Progenitor cell of endocrine pancreas (in vitro differentiated cells): ENCODE data around the gene PDLIM4. TPM values are rescaled to one million over a fixed set of nuclear protein-coding genes. Genes with fewer than 3 reads are reported as not detected.

Source experiments
- DNase-seq: peaks from one replicate; pipeline ENCODE4 v3.0.0; 2021; ENCODE audit warnings: low spot score; ENCODE audit not compliant: unreplicated experiment
- H3K27ac Mint-ChIP-seq: 2 replicates; pipeline ENCODE4 v1.8.0; 2021; ENCODE audit warnings: mild to moderate bottlenecking, moderate library complexity, mixed read lengths
- H3K27me3 Mint-ChIP-seq: 2 replicates; pipeline ENCODE4 v1.8.0; 2021; ENCODE audit warnings: mixed read lengths
- H3K36me3 Mint-ChIP-seq: 2 replicates; pipeline ENCODE4 v1.8.0; 2022; ENCODE audit warnings: mixed read lengths; ENCODE audit not compliant: insufficient read depth
- H3K4me1 Mint-ChIP-seq: 2 replicates; pipeline ENCODE4 v1.8.0; 2021; ENCODE audit warnings: low read depth, mixed read lengths
- H3K4me3 Mint-ChIP-seq: 2 replicates; pipeline ENCODE4 v1.8.0; 2021; ENCODE audit warnings: low read depth, mild to moderate bottlenecking, moderate library complexity, mixed read lengths
- H3K9me3 Mint-ChIP-seq: 2 replicates; pipeline ENCODE4 v1.8.0; 2021; ENCODE audit warnings: low read depth, mixed read lengths
- total RNA-seq: library from RNA; stranded (reverse); gene quantifications from 2 replicates; pipeline ENCODE4 v1.2.1, GENCODE V29; 2021
- TF ChIP-seq, protein P1 (sequence below): fragments of 200-600 bp; sonication (generic); IDR thresholded peaks from one replicate; pipeline ENCODE4 v1.5.0; 2021; ENCODE audit warnings: antibody characterized with exemption, mild to moderate bottlenecking; ENCODE audit not compliant: unreplicated experiment

The PDLIM4 gene
- total RNA-seq, 1 donor from 2014 or later: 14.7 TPM

DNA sequence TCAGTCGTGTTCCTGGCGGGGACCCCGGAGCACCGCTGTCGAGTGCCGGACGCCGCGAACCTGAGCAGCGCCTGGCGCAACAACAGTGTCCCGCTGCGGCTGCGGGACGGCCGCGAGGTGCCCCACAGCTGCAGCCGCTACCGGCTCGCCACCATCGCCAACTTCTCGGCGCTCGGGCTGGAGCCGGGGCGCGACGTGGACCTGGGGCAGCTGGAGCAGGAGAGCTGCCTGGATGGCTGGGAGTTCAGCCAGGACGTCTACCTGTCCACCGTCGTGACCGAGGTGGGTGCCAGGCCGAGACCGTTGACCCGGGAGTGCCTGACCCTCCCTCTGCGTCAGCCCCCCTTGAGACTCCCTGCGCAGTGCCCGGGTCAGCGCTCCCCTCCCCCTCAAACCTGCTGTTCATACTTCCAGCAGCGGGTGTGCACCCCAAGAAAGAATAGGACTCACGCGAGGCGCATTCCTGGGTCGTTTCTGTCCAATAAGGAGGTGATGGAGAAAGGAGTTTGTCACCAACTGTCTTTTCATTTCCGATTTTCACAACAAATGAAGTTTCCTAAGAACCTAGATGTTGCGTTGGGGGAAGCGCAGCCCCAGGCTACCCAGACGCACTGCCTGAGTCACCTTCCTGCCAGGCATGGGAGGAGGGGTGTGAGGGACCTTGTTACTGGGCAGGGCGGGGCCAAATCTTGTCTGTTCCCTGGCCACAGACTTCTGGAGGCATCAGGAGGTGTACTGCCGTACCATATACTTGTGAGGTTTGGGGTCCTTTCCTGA is 37.4 kb downstream of the PDLIM4 start:
- TF ChIP-seq, protein P1, sequence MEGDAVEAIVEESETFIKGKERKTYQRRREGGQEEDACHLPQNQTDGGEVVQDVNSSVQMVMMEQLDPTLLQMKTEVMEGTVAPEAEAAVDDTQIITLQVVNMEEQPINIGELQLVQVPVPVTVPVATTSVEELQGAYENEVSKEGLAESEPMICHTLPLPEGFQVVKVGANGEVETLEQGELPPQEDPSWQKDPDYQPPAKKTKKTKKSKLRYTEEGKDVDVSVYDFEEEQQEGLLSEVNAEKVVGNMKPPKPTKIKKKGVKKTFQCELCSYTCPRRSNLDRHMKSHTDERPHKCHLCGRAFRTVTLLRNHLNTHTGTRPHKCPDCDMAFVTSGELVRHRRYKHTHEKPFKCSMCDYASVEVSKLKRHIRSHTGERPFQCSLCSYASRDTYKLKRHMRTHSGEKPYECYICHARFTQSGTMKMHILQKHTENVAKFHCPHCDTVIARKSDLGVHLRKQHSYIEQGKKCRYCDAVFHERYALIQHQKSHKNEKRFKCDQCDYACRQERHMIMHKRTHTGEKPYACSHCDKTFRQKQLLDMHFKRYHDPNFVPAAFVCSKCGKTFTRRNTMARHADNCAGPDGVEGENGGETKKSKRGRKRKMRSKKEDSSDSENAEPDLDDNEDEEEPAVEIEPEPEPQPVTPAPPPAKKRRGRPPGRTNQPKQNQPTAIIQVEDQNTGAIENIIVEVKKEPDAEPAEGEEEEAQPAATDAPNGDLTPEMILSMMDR: no peak
- peak; percentile 31 for DNase-seq
- Mint-ChIP-seq H3K4me1 (peaks cover 7% of the 10 kb centered on the region), H3K27ac (no peak overlapping the region), H3K27me3 (peaks cover 31% of the 10 kb centered on the region), H3K36me3 (no peaks in the 10 kb centered on the region), H3K4me3 (peak overlapping the region; percentile 87), H3K9me3 (no peaks in the 10 kb centered on the region)

DNA sequence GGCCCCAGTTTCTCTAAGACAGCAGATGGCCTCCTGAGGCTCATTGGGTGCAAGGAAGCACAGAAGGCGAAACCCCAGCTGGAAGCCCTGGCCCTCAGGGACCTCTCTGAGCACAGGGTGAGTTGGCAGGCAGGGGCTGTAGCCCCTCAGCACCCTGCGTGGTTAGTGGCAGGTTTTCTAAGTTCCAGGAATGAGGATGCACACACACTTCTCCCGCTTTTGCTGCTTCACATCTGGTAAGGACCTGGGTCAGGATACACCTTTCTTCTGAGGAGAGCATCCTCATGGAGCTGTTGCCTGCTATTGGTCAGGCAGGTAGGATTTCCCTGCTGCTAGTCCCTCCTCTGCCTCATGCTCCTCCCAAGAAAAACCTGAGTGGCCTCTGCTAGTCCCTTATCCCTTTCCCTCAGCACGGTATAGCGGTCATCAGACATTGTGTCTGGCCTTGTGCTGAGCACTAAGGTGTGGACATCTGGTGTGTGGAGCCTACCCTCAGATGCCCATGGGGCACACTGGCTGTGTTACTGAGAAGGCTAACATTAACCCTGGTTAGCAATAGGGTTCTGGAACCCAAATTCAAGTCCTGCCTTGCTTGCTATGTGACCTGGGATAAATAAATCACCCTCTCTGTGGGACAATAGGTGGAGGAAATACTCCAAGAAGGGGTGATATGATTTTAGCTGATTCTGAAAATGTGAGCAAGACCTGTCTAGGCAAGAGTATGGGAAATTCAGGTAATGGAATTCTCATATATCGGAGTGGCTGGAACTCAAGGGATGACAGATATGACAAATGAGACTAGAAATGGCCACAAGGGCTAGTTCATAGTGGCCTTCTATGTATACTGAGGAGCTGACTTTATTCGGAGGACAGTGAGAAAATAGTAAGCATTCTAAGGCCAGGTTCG is 38.3 kb downstream of the PDLIM4 start:
- H3K36me3 Mint-ChIP-seq: no peaks in the 10 kb centered on the region
- H3K9me3 Mint-ChIP-seq: no peaks in the 10 kb centered on the region
- DNase-seq: no peak
- H3K4me3 Mint-ChIP-seq: no peak overlapping the region
- H3K4me1 Mint-ChIP-seq: peaks cover 11% of the 10 kb centered on the region
- TF ChIP-seq, protein P1: no peak
- H3K27ac Mint-ChIP-seq: no peak overlapping the region
- peaks cover 29% of the 10 kb centered on the region for H3K27me3 Mint-ChIP-seq

DNA sequence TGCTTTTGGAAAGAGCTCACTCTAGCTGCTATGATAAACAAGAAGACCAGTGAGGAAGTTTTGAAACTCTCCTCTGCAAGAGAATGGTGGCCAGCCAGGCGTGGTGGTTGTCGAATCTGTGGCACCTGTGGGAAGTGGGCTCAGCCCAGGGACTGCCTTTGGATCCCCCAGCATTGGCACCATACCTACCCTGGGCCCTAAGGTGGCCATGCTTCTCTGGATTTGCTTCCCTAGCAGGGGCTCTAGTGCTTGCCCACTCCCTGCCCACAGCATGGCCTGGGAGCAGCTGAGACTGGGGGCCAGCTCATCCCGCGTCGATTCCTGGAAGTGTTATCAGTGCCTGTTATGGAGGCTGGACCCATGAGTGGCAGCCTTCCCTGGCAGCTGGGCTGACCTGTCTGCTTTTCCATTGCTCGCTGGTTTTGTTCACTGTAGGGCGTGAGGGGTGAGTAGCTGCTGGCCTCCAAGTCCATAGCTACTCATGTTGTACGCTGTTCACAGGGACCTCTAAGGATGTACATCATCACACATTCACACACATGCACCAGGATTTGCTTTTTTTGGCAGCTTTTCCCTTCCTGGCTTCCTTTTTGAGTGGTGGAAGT is 39.0 kb downstream of the PDLIM4 start:
- no peak overlapping the region for H3K4me3 Mint-ChIP-seq
- no peaks in the 10 kb centered on the region for H3K9me3 Mint-ChIP-seq

DNA sequence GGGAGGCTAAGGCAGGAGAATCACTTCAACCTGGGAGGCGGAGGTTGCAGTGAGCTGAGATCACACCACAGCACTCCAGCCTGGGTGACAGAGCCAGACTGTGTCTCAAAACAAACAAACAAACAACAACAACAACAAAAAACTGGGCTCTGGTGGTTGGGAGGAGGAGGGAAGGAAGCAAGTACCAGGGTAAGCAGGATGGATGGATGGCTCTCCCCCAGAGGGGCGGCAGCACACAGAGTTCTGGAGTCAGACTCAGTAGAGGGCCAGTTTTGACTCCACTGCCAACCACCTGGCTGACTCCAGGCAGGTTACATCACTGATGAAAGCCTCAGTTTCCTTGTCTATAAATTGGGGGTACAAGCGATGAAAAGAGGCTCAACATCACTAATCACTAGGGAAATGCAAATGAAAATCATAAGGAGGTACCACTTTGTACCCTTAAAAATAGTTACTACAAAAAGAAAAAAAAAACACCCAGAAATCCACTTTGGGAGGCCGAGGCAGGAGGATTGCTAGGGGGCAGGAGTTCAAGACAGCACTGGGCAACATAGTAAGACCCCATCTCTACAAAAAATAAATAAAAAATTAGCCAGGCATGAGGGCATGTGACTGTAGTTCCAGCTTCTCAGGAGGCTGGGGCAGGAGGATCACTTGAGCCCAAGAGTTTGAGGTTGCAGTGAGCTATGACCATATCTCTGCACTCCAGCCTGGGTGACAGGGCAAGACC is 39.9 kb downstream of the PDLIM4 start:
- H3K9me3 Mint-ChIP-seq: no peaks in the 10 kb centered on the region

More for the DNA sequence above, 39.0 kb downstream of the PDLIM4 start:
- H3K4me1 Mint-ChIP-seq: peaks cover 11% of the 10 kb centered on the region
- peaks cover 29% of the 10 kb centered on the region for H3K27me3 Mint-ChIP-seq
- H3K27ac Mint-ChIP-seq: no peak overlapping the region
- DNase-seq: no peak
- TF ChIP-seq, protein P1: no peak
- no peaks in the 10 kb centered on the region for H3K36me3 Mint-ChIP-seq

More for the DNA sequence above, 39.9 kb downstream of the PDLIM4 start:
- DNase-seq: no peak
- Mint-ChIP-seq H3K4me1 (peaks cover 13% of the 10 kb centered on the region), H3K36me3 (no peaks in the 10 kb centered on the region), H3K4me3 (no peak overlapping the region), H3K27me3 (peaks cover 29% of the 10 kb centered on the region), H3K27ac (no peak overlapping the region)
- TF ChIP-seq, protein P1: no peak
